Liver (tissue), 9 donors: ENCODE data around the gene PPP1R13B. TPM values are rescaled to one million over a fixed set of nuclear protein-coding genes. Genes with fewer than 3 reads are reported as not detected.

Experiments used
- DNase-seq: peaks from one replicate; pipeline ENCODE4 v3.0.0-alpha.2; 2017; ENCODE audit warnings: low spot score
- H3K27ac ChIP-seq, 2 donors: one replicate each; pipeline ENCODE4 v1.7.0; 2013; ENCODE audit warnings: inconsistent platforms in 2 of 2, low read length in 2 of 2, control low read depth in 1 of 2, low read depth in 1 of 2, mild to moderate bottlenecking in 1 of 2
- H3K27me3 ChIP-seq, 4 donors: one replicate each; pipeline versions ENCODE4 v1.6.1 to v1.7.0; 2013; ENCODE audit warnings: low read length in 3 of 4, inconsistent platforms in 1 of 4, mild to moderate bottlenecking in 1 of 4, moderate library complexity in 1 of 4; ENCODE audit not compliant: control insufficient read depth in 4 of 4, insufficient read depth in 4 of 4
- H3K36me3 ChIP-seq, 4 donors: one replicate each; pipeline versions ENCODE4 v1.6.1 to v1.7.0; 2013; ENCODE audit warnings: low read length in 3 of 4, mild to moderate bottlenecking in 3 of 4, low read depth in 1 of 4, moderate library complexity in 1 of 4; ENCODE audit not compliant: control insufficient read depth in 4 of 4, insufficient read depth in 3 of 4
- H3K4me1 ChIP-seq, 4 donors: one replicate each; pipeline versions ENCODE4 v1.6.1 to v1.7.0; 2013; ENCODE audit warnings: low read length in 3 of 4, mild to moderate bottlenecking in 3 of 4, moderate library complexity in 1 of 4; ENCODE audit not compliant: control insufficient read depth in 4 of 4, insufficient read depth in 4 of 4
- H3K4me3 ChIP-seq, 3 donors: one replicate each; pipeline versions ENCODE4 v1.6.1 to v1.7.0; 2013; ENCODE audit warnings: low read length in 3 of 3, control low read depth in 1 of 3, low read depth in 1 of 3, mild to moderate bottlenecking in 1 of 3
- H3K9ac ChIP-seq, 2 donors: one replicate each; pipeline ENCODE4 v1.7.0; 2013; ENCODE audit warnings: low read length in 2 of 2, mild to moderate bottlenecking in 2 of 2, moderate library complexity in 2 of 2, control low read depth in 1 of 2, low read depth in 1 of 2
- H3K9me3 ChIP-seq, 4 donors: one replicate each; pipeline versions ENCODE4 v1.6.1 to v1.7.0; 2013; ENCODE audit warnings: low read length in 3 of 4; ENCODE audit not compliant: control insufficient read depth in 4 of 4
- EGR1 ChIP-seq, 2 donors: IDR thresholded peaks; 2 replicates each; pipeline ENCODE4 v1.6.1; 2016 to 2018; ENCODE audit warnings: antibody characterized with exemption in 2 of 2, low read depth in 2 of 2
- FOXA1 ChIP-seq: IDR thresholded peaks from 2 replicates; pipeline ENCODE4 v1.6.1; 2016; ENCODE audit warnings: antibody characterized with exemption
- FOXA2 ChIP-seq: IDR thresholded peaks from 2 replicates; pipeline ENCODE4 v1.6.1; 2016; ENCODE audit warnings: antibody characterized with exemption
- HNF4A ChIP-seq, 2 donors: conservative IDR thresholded peaks; 2 replicates each; pipeline ENCODE4 v1.6.1; 2016; ENCODE audit warnings: antibody characterized with exemption in 2 of 2, mild to moderate bottlenecking in 2 of 2
- HNF4G ChIP-seq: IDR thresholded peaks from 2 replicates; pipeline ENCODE4 v1.6.1; 2016; ENCODE audit warnings: antibody characterized with exemption
- JUND ChIP-seq, 2 donors: IDR thresholded peaks; 2 replicates each; pipeline ENCODE4 v1.6.1; 2016; ENCODE audit warnings: antibody characterized with exemption in 2 of 2
- MAX ChIP-seq: IDR thresholded peaks from 2 replicates; pipeline ENCODE4 v1.6.1; 2016; ENCODE audit warnings: antibody characterized with exemption
- RAD21 ChIP-seq, 2 donors: IDR thresholded peaks; 2 replicates each; pipeline ENCODE4 v1.6.1; 2016; ENCODE audit warnings: antibody characterized with exemption in 2 of 2, mild to moderate bottlenecking in 2 of 2
- RXRA ChIP-seq, 2 donors: IDR thresholded peaks; 2 replicates each; pipeline ENCODE4 v1.6.1; 2017 to 2018; ENCODE audit warnings: antibody characterized with exemption in 2 of 2, mild to moderate bottlenecking in 1 of 2
- TAF1 ChIP-seq: conservative IDR thresholded peaks from 2 replicates; pipeline ENCODE4 v1.6.1; 2016; ENCODE audit warnings: antibody characterized with exemption, mild to moderate bottlenecking
- WGBS: extraction: QIAGEN DNeasy Blood & Tissue Kit; methylation state at CpG from one replicate; pipeline ENCODE4 v1.1.7; 2013; 5-methylcytosine and 5-hydroxymethylcytosine counted together
- polyA plus RNA-seq, 2 donors: library from polyadenylated mRNA; stranded (reverse) in 1 of 2; unstranded in 1 of 2; fragments of 200-250 nt in 1 of 2; fragments of >200 nt in 1 of 2; fragmentation: Nextera tagmentation in 1 of 2; extraction: Ambion mirVana in 1 of 2; gene quantifications; one replicate each; pipeline versions ENCODE4 v1.2.1 to v1.2.3, GENCODE V29; 2013 to 2015
- total RNA-seq, 2 donors: library from RNA; depleted of rRNA; stranded (reverse); fragments of >200 nt; gene quantifications; one replicate each; pipeline ENCODE4 v1.2.3, GENCODE V29; 2014
- TF ChIP-seq, protein P1 (sequence below): IDR thresholded peaks from 2 replicates; pipeline ENCODE4 v1.6.1; 2016; ENCODE audit warnings: antibody characterized with exemption, mild to moderate bottlenecking
- TF ChIP-seq, protein P2 (sequence below): IDR thresholded peaks from 2 replicates; pipeline ENCODE4 v1.6.1; 2016; ENCODE audit warnings: antibody characterized with exemption
- donor health status: healthy.
- donor health status: healthy.
- donor health status: healthy.
- donor health status: healthy.
- donor health status: healthy.

Gene PPP1R13B
- total and polyA plus RNA-seq, 4 donors = 3.2 to 15.1 (median 5.1) TPM

DNA sequence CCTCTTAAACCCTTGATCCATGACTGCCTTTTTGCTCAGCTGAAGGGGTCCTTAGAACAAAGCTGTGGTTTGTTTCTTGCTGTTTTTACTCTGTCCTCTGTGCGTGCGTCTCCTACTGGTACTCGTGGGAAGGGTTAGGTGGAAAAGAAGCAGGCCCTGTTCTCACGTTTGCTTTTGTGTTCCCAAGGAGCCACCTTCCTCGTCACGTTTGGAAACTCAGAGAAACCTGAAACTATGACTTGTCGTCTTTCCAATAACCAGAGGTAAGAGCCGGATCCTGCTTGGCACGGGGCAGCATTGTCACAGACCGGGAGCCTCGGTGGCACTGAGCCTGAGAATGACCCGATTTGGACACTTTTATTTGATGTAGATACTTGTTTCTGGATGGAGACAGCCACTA is 118.7 kb downstream of the PPP1R13B start:
- 71% methylated on average over 12 of the region's 12 CpGs for WGBS
- no peak overlapping the region for H3K4me3 ChIP-seq
- no peak overlapping the region for H3K27ac ChIP-seq
- no peaks in the 10 kb centered on the region for H3K9me3 ChIP-seq
- peaks cover 0 to 26% (median 17%) of the 10 kb centered on the region in 4 donors for H3K36me3 ChIP-seq
- peaks cover 0 to 14% (median 7%) of the 10 kb centered on the region in 4 donors for H3K4me1 ChIP-seq
- DNase-seq = no peak
- H3K9ac ChIP-seq = no peak overlapping the region
- TF ChIP-seq, protein P1, sequence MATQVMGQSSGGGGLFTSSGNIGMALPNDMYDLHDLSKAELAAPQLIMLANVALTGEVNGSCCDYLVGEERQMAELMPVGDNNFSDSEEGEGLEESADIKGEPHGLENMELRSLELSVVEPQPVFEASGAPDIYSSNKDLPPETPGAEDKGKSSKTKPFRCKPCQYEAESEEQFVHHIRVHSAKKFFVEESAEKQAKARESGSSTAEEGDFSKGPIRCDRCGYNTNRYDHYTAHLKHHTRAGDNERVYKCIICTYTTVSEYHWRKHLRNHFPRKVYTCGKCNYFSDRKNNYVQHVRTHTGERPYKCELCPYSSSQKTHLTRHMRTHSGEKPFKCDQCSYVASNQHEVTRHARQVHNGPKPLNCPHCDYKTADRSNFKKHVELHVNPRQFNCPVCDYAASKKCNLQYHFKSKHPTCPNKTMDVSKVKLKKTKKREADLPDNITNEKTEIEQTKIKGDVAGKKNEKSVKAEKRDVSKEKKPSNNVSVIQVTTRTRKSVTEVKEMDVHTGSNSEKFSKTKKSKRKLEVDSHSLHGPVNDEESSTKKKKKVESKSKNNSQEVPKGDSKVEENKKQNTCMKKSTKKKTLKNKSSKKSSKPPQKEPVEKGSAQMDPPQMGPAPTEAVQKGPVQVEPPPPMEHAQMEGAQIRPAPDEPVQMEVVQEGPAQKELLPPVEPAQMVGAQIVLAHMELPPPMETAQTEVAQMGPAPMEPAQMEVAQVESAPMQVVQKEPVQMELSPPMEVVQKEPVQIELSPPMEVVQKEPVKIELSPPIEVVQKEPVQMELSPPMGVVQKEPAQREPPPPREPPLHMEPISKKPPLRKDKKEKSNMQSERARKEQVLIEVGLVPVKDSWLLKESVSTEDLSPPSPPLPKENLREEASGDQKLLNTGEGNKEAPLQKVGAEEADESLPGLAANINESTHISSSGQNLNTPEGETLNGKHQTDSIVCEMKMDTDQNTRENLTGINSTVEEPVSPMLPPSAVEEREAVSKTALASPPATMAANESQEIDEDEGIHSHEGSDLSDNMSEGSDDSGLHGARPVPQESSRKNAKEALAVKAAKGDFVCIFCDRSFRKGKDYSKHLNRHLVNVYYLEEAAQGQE = no peak
- no peak for TF ChIP-seq JUND (IDR thresholded peaks at IDR 0.05)
- TF ChIP-seq, protein P2, sequence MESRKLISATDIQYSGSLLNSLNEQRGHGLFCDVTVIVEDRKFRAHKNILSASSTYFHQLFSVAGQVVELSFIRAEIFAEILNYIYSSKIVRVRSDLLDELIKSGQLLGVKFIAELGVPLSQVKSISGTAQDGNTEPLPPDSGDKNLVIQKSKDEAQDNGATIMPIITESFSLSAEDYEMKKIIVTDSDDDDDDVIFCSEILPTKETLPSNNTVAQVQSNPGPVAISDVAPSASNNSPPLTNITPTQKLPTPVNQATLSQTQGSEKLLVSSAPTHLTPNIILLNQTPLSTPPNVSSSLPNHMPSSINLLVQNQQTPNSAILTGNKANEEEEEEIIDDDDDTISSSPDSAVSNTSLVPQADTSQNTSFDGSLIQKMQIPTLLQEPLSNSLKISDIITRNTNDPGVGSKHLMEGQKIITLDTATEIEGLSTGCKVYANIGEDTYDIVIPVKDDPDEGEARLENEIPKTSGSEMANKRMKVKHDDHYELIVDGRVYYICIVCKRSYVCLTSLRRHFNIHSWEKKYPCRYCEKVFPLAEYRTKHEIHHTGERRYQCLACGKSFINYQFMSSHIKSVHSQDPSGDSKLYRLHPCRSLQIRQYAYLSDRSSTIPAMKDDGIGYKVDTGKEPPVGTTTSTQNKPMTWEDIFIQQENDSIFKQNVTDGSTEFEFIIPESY = no peak
- no peak for TF ChIP-seq FOXA1
- TF ChIP-seq HNF4G = no peak
- no peak for TF ChIP-seq TAF1
- TF ChIP-seq HNF4A (conservative IDR thresholded peaks at IDR 0.05) = no peak
- no peaks in the 10 kb centered on the region for H3K27me3 ChIP-seq

DNA sequence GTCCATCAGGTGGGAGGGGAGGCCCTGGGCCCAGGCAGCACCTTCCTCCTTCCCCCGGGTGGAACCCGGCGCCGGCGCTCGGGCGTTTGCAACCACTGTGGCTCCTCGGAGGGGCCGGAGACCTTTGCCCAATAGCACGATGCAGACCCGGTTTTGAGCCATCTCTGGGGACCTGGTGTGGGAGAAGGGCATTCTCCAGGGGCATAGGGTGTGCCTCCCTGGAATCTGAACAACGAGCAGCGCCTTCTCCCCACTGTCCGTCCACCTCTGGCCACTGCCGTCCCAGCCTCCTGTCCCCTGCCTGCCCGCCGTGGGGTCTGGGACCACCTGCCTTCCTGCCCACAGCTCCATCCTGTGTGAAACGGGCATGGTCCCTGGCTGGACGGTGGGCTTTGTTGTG is 119.2 kb downstream of the PPP1R13B start:
- Histone ChIP-seq H3K36me3 (peaks cover 0 to 20% (median 13%) of the 10 kb centered on the region in 4 donors), H3K9ac (no peak overlapping the region), H3K4me1 (peaks cover 0 to 19% (median 10%) of the 10 kb centered on the region in 4 donors), H3K27me3 (no peaks in the 10 kb centered on the region), H3K27ac (no peak overlapping the region), H3K4me3 (no peak overlapping the region), H3K9me3 (no peaks in the 10 kb centered on the region)
- TF ChIP-seq JUND (IDR thresholded peaks at IDR 0.05) = no peak
- TF ChIP-seq FOXA2 = no peak
- no peak for TF ChIP-seq MAX
- TF ChIP-seq HNF4A (conservative IDR thresholded peaks at IDR 0.05) = no peak
- no peak for TF ChIP-seq RXRA (IDR thresholded peaks at IDR 0.05)
- no peak for TF ChIP-seq FOXA1
- TF ChIP-seq EGR1 (IDR thresholded peaks at IDR 0.05; ENCODE audit: low read depth in 2 of 2) = no peak
- no peak for TF ChIP-seq RAD21 (IDR thresholded peaks at IDR 0.05)
- no peak for TF ChIP-seq TAF1
- TF ChIP-seq, protein P2 = no peak
- TF ChIP-seq, protein P1 = no peak
- DNase-seq = no peak
- 96% methylated on average over 19 of the region's 19 CpGs for WGBS
